Mononuclear cell (primary cell): ENCODE results near the gene KRTAP10-4. TPM values are rescaled to one million over a fixed set of nuclear protein-coding genes. Genes with fewer than 3 reads are reported as not detected.
"Not testable (repeated sequence)": the region's sequence is repeated elsewhere in the genome, so short reads cannot be mapped to it uniquely, and the experiment has no call there.

Source experiments
- H3K27me3 ChIP-seq: 2 replicates; pipeline ENCODE4 v1.6.0; 2011; ENCODE audit warnings: low read length, control low read depth; ENCODE audit not compliant: insufficient read depth
- H3K4me1 ChIP-seq: 2 replicates; pipeline ENCODE4 v1.5.1; 2011; ENCODE audit warnings: mild to moderate bottlenecking, low read length, control low read depth; ENCODE audit not compliant: insufficient read depth
- H3K4me3 ChIP-seq: 2 replicates; pipeline ENCODE4 v1.5.1; 2011; ENCODE audit warnings: mild to moderate bottlenecking, low read length, moderate library complexity
- H3K9me3 ChIP-seq: 2 replicates; pipeline ENCODE4 v1.5.1; 2011; ENCODE audit warnings: low read depth, mild to moderate bottlenecking, control low read depth, low read length
- total RNA-seq: library from RNA; depleted of rRNA; stranded (reverse); fragments of >200 nt; gene quantifications from one replicate; pipeline ENCODE4 v1.2.3, GENCODE V29; 2012

Gene KRTAP10-4
- total RNA-seq, 1 donor = not detected

- no peak within 1 kb of the TSS for H3K4me3 ChIP-seq
- no peaks in the 10 kb centered on the region for H3K4me1 ChIP-seq
- H3K9me3 ChIP-seq = no peaks in the 10 kb centered on the region
- no peaks in the 10 kb centered on the region for H3K27me3 ChIP-seq
These were observed 19.1 kb downstream of the KRTAP10-4 start, which contains the start of gene KRTAP10-6 for GRCh38 chr21:44592446-44593311. KRTAP10-6 (minus strand) TSS chr21:44592505; CDS start chr21:44592484, 21 bp downstream.

GRCh38 chr21:44593598-44594405 lies 20.3 kb downstream of the KRTAP10-4 start:
- Histone ChIP-seq H3K4me3 (no peak overlapping the region), H3K9me3 (no peaks in the 10 kb centered on the region), H3K4me1 (no peaks in the 10 kb centered on the region), H3K27me3 (no peaks in the 10 kb centered on the region)

GRCh38 chr21:44594406-44594916 lies 20.9 kb downstream of the KRTAP10-4 start:
- Histone ChIP-seq H3K27me3 (no peaks in the 10 kb centered on the region), H3K9me3 (no peaks in the 10 kb centered on the region), H3K4me3 (no peak overlapping the region), H3K4me1 (no peaks in the 10 kb centered on the region)

GRCh38 chr21:44595524-44595923 lies 22.0 kb downstream of the KRTAP10-4 start:
- Histone ChIP-seq H3K27me3 (no peaks in the 10 kb centered on the region), H3K9me3 (no peaks in the 10 kb centered on the region), H3K4me3 (no peak overlapping the region), H3K4me1 (no peaks in the 10 kb centered on the region)

- H3K27me3 ChIP-seq = no peaks in the 10 kb centered on the region
- H3K4me3 ChIP-seq = no peak overlapping the region
- no peaks in the 10 kb centered on the region for H3K4me1 ChIP-seq
- no peaks in the 10 kb centered on the region for H3K9me3 ChIP-seq
These were observed 22.7 kb downstream of the KRTAP10-4 start for GRCh38 chr21:44596068-44596725.

GRCh38 chr21:44598061-44598460 lies 24.5 kb downstream of the KRTAP10-4 start:
- Histone ChIP-seq H3K4me3 (no peak overlapping the region), H3K4me1 (no peaks in the 10 kb centered on the region), H3K9me3 (no peaks in the 10 kb centered on the region), H3K27me3 (no peaks in the 10 kb centered on the region)

GRCh38 chr21:44599264-44600029 lies 25.9 kb downstream of the KRTAP10-4 start:
- H3K27me3 ChIP-seq = no peaks in the 10 kb centered on the region
- no peaks in the 10 kb centered on the region for H3K4me1 ChIP-seq
- no peak overlapping the region for H3K4me3 ChIP-seq
- no peaks in the 10 kb centered on the region for H3K9me3 ChIP-seq

GRCh38 chr21:44600118-44600978 lies 26.8 kb downstream of the KRTAP10-4 start, which contains the start of gene KRTAP10-7:
KRTAP10-7 (plus strand) TSS chr21:44600597; CDS start chr21:44600622, 25 bp downstream.
- not testable (repeated sequence) for H3K9me3 ChIP-seq, H3K4me3 ChIP-seq, H3K4me1 ChIP-seq, H3K27me3 ChIP-seq

- not testable (repeated sequence) for H3K9me3 ChIP-seq, H3K27me3 ChIP-seq, H3K4me3 ChIP-seq, H3K4me1 ChIP-seq
These were observed 27.6 kb downstream of the KRTAP10-4 start for GRCh38 chr21:44601091-44601490.

GRCh38 chr21:44601596-44602462 lies 28.3 kb downstream of the KRTAP10-4 start:
- no peaks in the 10 kb centered on the region for H3K9me3 ChIP-seq
- no peak overlapping the region for H3K4me3 ChIP-seq
- H3K27me3 ChIP-seq = peaks cover 11% of the 10 kb centered on the region
- H3K4me1 ChIP-seq = no peaks in the 10 kb centered on the region

- H3K4me1 ChIP-seq = no peaks in the 10 kb centered on the region
- H3K27me3 ChIP-seq = peaks cover 11% of the 10 kb centered on the region
- no peak overlapping the region for H3K4me3 ChIP-seq
- H3K9me3 ChIP-seq = no peaks in the 10 kb centered on the region
These were observed 28.9 kb downstream of the KRTAP10-4 start for GRCh38 chr21:44602463-44602850.

GRCh38 chr21:44603109-44603875 lies 29.8 kb downstream of the KRTAP10-4 start:
- H3K9me3 ChIP-seq = no peaks in the 10 kb centered on the region
- peaks cover 11% of the 10 kb centered on the region for H3K27me3 ChIP-seq
- no peak overlapping the region for H3K4me3 ChIP-seq
- no peaks in the 10 kb centered on the region for H3K4me1 ChIP-seq
